Astrocyte (in vitro differentiated cells and primary cell): Measurements from ENCODE around the gene CRADD. TPM values are rescaled to one million over a fixed set of nuclear protein-coding genes. Genes with fewer than 3 reads are reported as not detected.

Source experiments
- DNase-seq: peaks from one replicate; pipeline ENCODE4 v3.0.0-alpha.2; 2010; ENCODE audit warnings: low read depth
- FAIRE-seq: peaks from 2 replicates; lab custom pipeline; 2011; peaks lifted over from hg19 to GRCh38; lab: Jason Lieb, UNC
- H2AFZ ChIP-seq: 2 replicates; pipeline ENCODE4 v1.6.0; 2012; ENCODE audit warnings: low read depth, low read length, inconsistent platforms
- H3K27ac ChIP-seq: 2 replicates; pipeline ENCODE4 v1.5.1; 2011; ENCODE audit warnings: low read depth, low read length, inconsistent platforms
- H3K27me3 ChIP-seq: 2 replicates; pipeline ENCODE4 v1.6.0; 2011; ENCODE audit warnings: low read length, inconsistent platforms; ENCODE audit not compliant: insufficient read depth
- H3K36me3 ChIP-seq: 2 replicates; pipeline ENCODE4 v1.5.1; 2011; ENCODE audit warnings: low read length, inconsistent platforms; ENCODE audit not compliant: insufficient read depth
- H3K4me1 ChIP-seq: 2 replicates; pipeline ENCODE4 v1.5.1; 2011; ENCODE audit warnings: low read length, inconsistent platforms; ENCODE audit not compliant: insufficient read depth
- H3K4me2 ChIP-seq: 2 replicates; pipeline ENCODE4 v1.6.0; 2012; ENCODE audit warnings: low read length, inconsistent platforms
- H3K4me3 ChIP-seq: 2 replicates; pipeline ENCODE4 v1.5.1; 2011; ENCODE audit warnings: low read depth, mild to moderate bottlenecking, low read length, inconsistent platforms; ENCODE audit not compliant: insufficient read depth
- H3K79me2 ChIP-seq: 2 replicates; pipeline ENCODE4 v1.6.0; 2012; ENCODE audit warnings: mild to moderate bottlenecking, low read length, inconsistent platforms; ENCODE audit not compliant: insufficient read depth
- H3K9ac ChIP-seq: 2 replicates; pipeline ENCODE4 v1.6.0; 2012; ENCODE audit warnings: mild to moderate bottlenecking, low read length, inconsistent platforms
- H3K9me3 ChIP-seq: 2 replicates; pipeline ENCODE4 v1.5.1; 2012; ENCODE audit warnings: low read depth, mild to moderate bottlenecking, low read length, inconsistent platforms; ENCODE audit not compliant: insufficient read depth
- H4K20me1 ChIP-seq: 2 replicates; pipeline ENCODE4 v1.6.0; 2012; ENCODE audit warnings: low read length, inconsistent platforms; ENCODE audit not compliant: insufficient read depth
- H3K27ac Mint-ChIP-seq: one replicate; pipeline ENCODE4 v1.8.0; 2021; ENCODE audit warnings: mild to moderate bottlenecking, mixed read lengths; ENCODE audit not compliant: unreplicated experiment
- H3K27me3 Mint-ChIP-seq: one replicate; pipeline ENCODE4 v1.8.0; 2021; ENCODE audit warnings: low read depth, mixed read lengths; ENCODE audit not compliant: unreplicated experiment
- H3K36me3 Mint-ChIP-seq: one replicate; pipeline ENCODE4 v1.8.0; 2021; ENCODE audit warnings: low read depth, mixed read lengths; ENCODE audit not compliant: unreplicated experiment
- H3K4me1 Mint-ChIP-seq: one replicate; pipeline ENCODE4 v1.8.0; 2021; ENCODE audit warnings: low read depth, mixed read lengths; ENCODE audit not compliant: unreplicated experiment
- H3K4me3 Mint-ChIP-seq: one replicate; pipeline ENCODE4 v1.8.0; 2021; ENCODE audit warnings: mild to moderate bottlenecking, moderate library complexity, mixed read lengths; ENCODE audit not compliant: unreplicated experiment
- H3K9me3 Mint-ChIP-seq: one replicate; pipeline ENCODE4 v1.8.0; 2021; ENCODE audit warnings: mild to moderate bottlenecking, mixed read lengths; ENCODE audit not compliant: unreplicated experiment
- EZH2 ChIP-seq: IDR thresholded peaks from 2 replicates; pipeline ENCODE4 v1.6.1; 2012; ENCODE audit warnings: mild to moderate bottlenecking, low read length, inconsistent platforms; ENCODE audit not compliant: insufficient read depth
- total RNA-seq: library from RNA; stranded (reverse); gene quantifications from 2 replicates; pipeline ENCODE4 v1.2.1, GENCODE V29; 2021
- TF ChIP-seq, protein P1 (sequence below): IDR thresholded peaks from 2 replicates; pipeline ENCODE4 v1.5.1; 2011; ENCODE audit warnings: low read depth, mild to moderate bottlenecking, inconsistent platforms, low read length, moderate library complexity; ENCODE audit not compliant: insufficient read depth

Gene CRADD
- total RNA-seq, 1 donor from 2014 or later, result 8.8 TPM

DNA sequence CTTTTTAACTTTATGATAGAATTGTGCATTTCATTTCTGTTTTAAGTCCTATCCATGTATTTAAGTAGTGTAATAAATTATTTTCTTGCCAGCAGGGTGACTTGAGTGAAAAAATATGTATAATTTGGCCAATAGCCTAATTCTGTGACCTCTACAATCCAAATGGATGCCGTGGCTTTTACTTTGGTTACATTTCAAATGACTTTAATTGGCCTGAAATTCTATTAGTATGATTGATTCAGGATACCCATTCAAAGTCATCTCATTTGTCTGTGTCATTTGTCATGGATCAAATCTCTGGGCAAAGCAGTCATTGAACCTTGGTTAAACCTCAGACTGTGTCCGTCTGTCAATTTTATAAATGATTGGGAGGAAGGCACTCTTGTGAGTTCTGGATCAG lies 29.6 kb downstream of the CRADD start:
- H2AFZ ChIP-seq, result no peak overlapping the region
- Mint-ChIP-seq H3K4me1 (peaks cover 7% of the 10 kb centered on the region), H3K36me3 (peaks cover 2% of the 10 kb centered on the region), H3K4me3 (no peak overlapping the region), H3K9me3 (peaks cover 2% of the 10 kb centered on the region), H3K27me3 (no peaks in the 10 kb centered on the region), H3K27ac (no peak overlapping the region)
- DNase-seq (peak; percentile 71), FAIRE-seq (no peak)
- H4K20me1 ChIP-seq, result no peaks in the 10 kb centered on the region
- H3K4me2 ChIP-seq, result peak overlapping the region; percentile 22
- TF ChIP-seq, protein P1, sequence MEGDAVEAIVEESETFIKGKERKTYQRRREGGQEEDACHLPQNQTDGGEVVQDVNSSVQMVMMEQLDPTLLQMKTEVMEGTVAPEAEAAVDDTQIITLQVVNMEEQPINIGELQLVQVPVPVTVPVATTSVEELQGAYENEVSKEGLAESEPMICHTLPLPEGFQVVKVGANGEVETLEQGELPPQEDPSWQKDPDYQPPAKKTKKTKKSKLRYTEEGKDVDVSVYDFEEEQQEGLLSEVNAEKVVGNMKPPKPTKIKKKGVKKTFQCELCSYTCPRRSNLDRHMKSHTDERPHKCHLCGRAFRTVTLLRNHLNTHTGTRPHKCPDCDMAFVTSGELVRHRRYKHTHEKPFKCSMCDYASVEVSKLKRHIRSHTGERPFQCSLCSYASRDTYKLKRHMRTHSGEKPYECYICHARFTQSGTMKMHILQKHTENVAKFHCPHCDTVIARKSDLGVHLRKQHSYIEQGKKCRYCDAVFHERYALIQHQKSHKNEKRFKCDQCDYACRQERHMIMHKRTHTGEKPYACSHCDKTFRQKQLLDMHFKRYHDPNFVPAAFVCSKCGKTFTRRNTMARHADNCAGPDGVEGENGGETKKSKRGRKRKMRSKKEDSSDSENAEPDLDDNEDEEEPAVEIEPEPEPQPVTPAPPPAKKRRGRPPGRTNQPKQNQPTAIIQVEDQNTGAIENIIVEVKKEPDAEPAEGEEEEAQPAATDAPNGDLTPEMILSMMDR, result no peak
- H3K36me3 ChIP-seq, result no peaks in the 10 kb centered on the region
- H3K4me3 ChIP-seq, result no peak overlapping the region
- H3K9me3 ChIP-seq, result peaks cover 3% of the 10 kb centered on the region
- peak overlapping the region; percentile 64 for H3K27ac ChIP-seq
- no peaks in the 10 kb centered on the region for H3K27me3 ChIP-seq
- H3K4me1 ChIP-seq, result peaks cover 23% of the 10 kb centered on the region
- H3K79me2 ChIP-seq, result no peaks in the 10 kb centered on the region
- peak overlapping the region; percentile 21 for H3K9ac ChIP-seq

DNA sequence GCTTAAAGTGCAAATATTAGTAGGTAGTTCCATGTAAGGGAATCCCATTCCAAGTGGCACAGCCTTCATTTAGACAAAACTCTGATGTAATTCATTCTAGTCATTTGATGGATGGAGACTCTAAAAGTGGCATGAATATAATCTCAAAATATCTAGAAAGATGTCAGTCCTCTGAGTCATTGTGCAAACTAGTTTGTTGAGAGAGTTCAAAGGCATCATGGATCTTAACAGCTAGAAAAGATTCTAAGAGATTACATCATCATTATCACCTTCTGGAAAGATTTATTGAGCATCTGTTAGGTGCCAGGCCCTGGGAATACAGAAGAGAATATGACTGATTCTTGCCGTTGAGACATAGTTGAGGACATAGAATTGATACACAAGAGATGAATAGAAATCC lies 30.7 kb downstream of the CRADD start:
- Histone ChIP-seq H3K9me3 (peaks cover 3% of the 10 kb centered on the region), H3K4me3 (no peak overlapping the region), H3K27me3 (no peaks in the 10 kb centered on the region), H3K27ac (peak overlapping the region; percentile 64), H3K9ac (no peak overlapping the region), H3K4me1 (peaks cover 16% of the 10 kb centered on the region), H2AFZ (no peak overlapping the region), H3K79me2 (no peaks in the 10 kb centered on the region), H3K4me2 (peak overlapping the region; percentile 22), H4K20me1 (no peaks in the 10 kb centered on the region), H3K36me3 (no peaks in the 10 kb centered on the region)
- H3K4me3 Mint-ChIP-seq, result no peak overlapping the region
- no peaks in the 10 kb centered on the region for H3K27me3 Mint-ChIP-seq
- no peak for TF ChIP-seq EZH2
- TF ChIP-seq, protein P1, result no peak
- FAIRE-seq, result peak; percentile 26
- peak overlapping the region; percentile 48 for H3K27ac Mint-ChIP-seq
- H3K36me3 Mint-ChIP-seq, result peaks cover 2% of the 10 kb centered on the region
- peak; percentile 78 for DNase-seq
- H3K9me3 Mint-ChIP-seq, result peaks cover 2% of the 10 kb centered on the region
- H3K4me1 Mint-ChIP-seq, result peaks cover 7% of the 10 kb centered on the region

DNA sequence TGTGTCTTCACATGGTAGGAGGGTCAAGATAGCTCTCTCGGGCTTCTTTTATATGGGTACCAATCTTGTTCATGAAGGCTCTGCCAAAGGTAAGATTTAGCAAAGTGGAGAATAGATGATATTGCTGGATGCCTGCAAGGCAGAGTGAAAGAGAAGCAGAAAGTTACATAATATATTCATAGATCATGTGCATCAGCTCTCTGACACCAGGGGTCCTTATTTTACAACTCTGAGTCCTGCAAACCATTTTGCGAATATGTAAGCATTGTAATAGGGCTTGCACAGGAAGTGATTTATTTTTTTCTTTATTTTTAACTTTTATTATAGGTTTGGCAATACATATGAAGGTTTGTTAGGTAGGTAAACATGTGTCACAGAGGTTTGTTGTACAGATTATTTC lies 31.8 kb downstream of the CRADD start:
- FAIRE-seq (no peak), DNase-seq (no peak)
- Mint-ChIP-seq H3K9me3 (peaks cover 2% of the 10 kb centered on the region), H3K27me3 (no peaks in the 10 kb centered on the region), H3K27ac (no peak overlapping the region), H3K4me3 (no peak overlapping the region), H3K4me1 (peaks cover 7% of the 10 kb centered on the region), H3K36me3 (peaks cover 2% of the 10 kb centered on the region)
- Histone ChIP-seq H2AFZ (no peak overlapping the region), H3K36me3 (no peaks in the 10 kb centered on the region), H3K9me3 (peaks cover 3% of the 10 kb centered on the region), H3K79me2 (no peaks in the 10 kb centered on the region), H3K4me1 (peaks cover 16% of the 10 kb centered on the region), H3K4me3 (no peak overlapping the region), H3K9ac (no peak overlapping the region), H3K27me3 (no peaks in the 10 kb centered on the region), H3K27ac (no peak overlapping the region), H4K20me1 (no peaks in the 10 kb centered on the region), H3K4me2 (no peak overlapping the region)
- no peak for TF ChIP-seq EZH2
- TF ChIP-seq, protein P1, result no peak
